Neural progenitor cell (in vitro differentiated cells): ENCODE results near the gene ZSCAN10. TPM values are rescaled to one million over a fixed set of nuclear protein-coding genes. Genes with fewer than 3 reads are reported as not detected.

ENCODE experiments used
- DNase-seq: peaks from one replicate; pipeline ENCODE4 v3.0.0-alpha.2; 2016; ENCODE audit warnings: low spot score
- H2AFZ ChIP-seq: fragments of 200-600 bp; sonication (generic); replicated peaks from 2 replicates; pipeline ENCODE4 v1.6.1; 2016; ENCODE audit warnings: antibody characterized with exemption
- H3F3A ChIP-seq: fragments of 200-600 bp; sonication (generic); 2 replicates; pipeline ENCODE4 v1.6.1; 2016; ENCODE audit warnings: antibody characterized with exemption, low read depth
- H3K27ac ChIP-seq: fragments of 200-600 bp; sonication (generic); 2 replicates; pipeline ENCODE4 v1.5.1; 2016; ENCODE audit warnings: mild to moderate bottlenecking
- H3K27me3 ChIP-seq: fragments of 200-600 bp; sonication (generic); 2 replicates; pipeline ENCODE4 v1.6.1; 2016; ENCODE audit warnings: mild to moderate bottlenecking, moderate library complexity
- H3K36me3 ChIP-seq: fragments of 200-600 bp; sonication (generic); 2 replicates; pipeline ENCODE4 v1.5.1; 2016
- H3K4me1 ChIP-seq: fragments of 200-600 bp; sonication (generic); 2 replicates; pipeline ENCODE4 v1.6.1; 2016; ENCODE audit warnings: mixed run types
- H3K4me2 ChIP-seq: fragments of 200-600 bp; sonication (generic); 2 replicates; pipeline ENCODE4 v1.6.1; 2016
- H3K4me3 ChIP-seq: fragments of 200-600 bp; sonication (generic); 2 replicates; pipeline ENCODE4 v1.5.1; 2016
- H3K79me2 ChIP-seq: fragments of 200-600 bp; sonication (generic); 2 replicates; pipeline ENCODE4 v1.6.1; 2016; ENCODE audit warnings: low read depth
- H3K9ac ChIP-seq: fragments of 200-600 bp; sonication (generic); 2 replicates; pipeline ENCODE4 v1.6.1; 2016
- H3K9me3 ChIP-seq: fragments of 200-600 bp; sonication (generic); 2 replicates; pipeline ENCODE4 v1.5.1; 2016; ENCODE audit warnings: low read depth
- H4K20me1 ChIP-seq: fragments of 200-600 bp; sonication (generic); 2 replicates; pipeline ENCODE4 v1.6.1; 2016; ENCODE audit warnings: low read depth
- H3K27ac Mint-ChIP-seq: 3 replicates; pipeline ENCODE4 v1.8.0; 2021; ENCODE audit warnings: mixed read lengths
- H3K27me3 Mint-ChIP-seq: 2 replicates; pipeline ENCODE4 v1.8.0; 2022; ENCODE audit warnings: low read depth, mild to moderate bottlenecking, inconsistent platforms, moderate library complexity, mixed read lengths; ENCODE audit not compliant: insufficient read depth
- H3K36me3 Mint-ChIP-seq: 3 replicates; pipeline ENCODE4 v1.8.0; 2021; ENCODE audit warnings: mixed read lengths
- H3K4me1 Mint-ChIP-seq: 3 replicates; pipeline ENCODE4 v1.8.0; 2021; ENCODE audit warnings: mixed read lengths
- H3K4me3 Mint-ChIP-seq: 3 replicates; pipeline ENCODE4 v1.8.0; 2021; ENCODE audit warnings: mild to moderate bottlenecking, moderate library complexity, mixed read lengths
- H3K9me3 Mint-ChIP-seq: 3 replicates; pipeline ENCODE4 v1.8.0; 2020; ENCODE audit warnings: mixed read lengths
- CTCF ChIP-seq: fragments of 200-600 bp; sonication (generic); IDR thresholded peaks from 2 replicates; pipeline ENCODE4 v1.5.1; 2017; ENCODE audit warnings: antibody characterized with exemption, mild to moderate bottlenecking
- EZH2 ChIP-seq: fragments of 200-600 bp; sonication (generic); IDR thresholded peaks from 2 replicates; pipeline ENCODE4 v1.6.1; 2017; ENCODE audit warnings: antibody characterized with exemption, mild to moderate bottlenecking, moderate library complexity
- EZH2phosphoT487 ChIP-seq: fragments of 200-600 bp; sonication (generic); IDR thresholded peaks from 2 replicates; pipeline ENCODE4 v1.6.1; 2017; ENCODE audit warnings: antibody characterized with exemption
- total RNA-seq: library from RNA; depleted of rRNA; stranded (reverse); fragments of >200 nt; gene quantifications from 2 replicates; pipeline ENCODE4 v1.2.3, GENCODE V29; 2015; ENCODE audit warnings: low replicate concordance

ZSCAN10 gene
- total RNA-seq, 1 donor from 2014 or later, result 5.4 TPM

- TF ChIP-seq EZH2phosphoT487 (no peak), EZH2 (no peak), CTCF (no peak)
- Mint-ChIP-seq H3K9me3 (no peaks in the 10 kb centered on the region), H3K4me3 (no peak overlapping the region), H3K27ac (no peak overlapping the region), H3K27me3 (peaks cover 11% of the 10 kb centered on the region), H3K36me3 (peaks cover 6% of the 10 kb centered on the region), H3K4me1 (peaks cover 5% of the 10 kb centered on the region)
- no peak for DNase-seq
- Histone ChIP-seq H3K27me3 (peaks cover 25% of the 10 kb centered on the region), H3K4me1 (no peaks in the 10 kb centered on the region), H2AFZ (no peak overlapping the region), H3K79me2 (no peaks in the 10 kb centered on the region), H4K20me1 (no peaks in the 10 kb centered on the region), H3F3A (peaks cover 5% of the 10 kb centered on the region), H3K27ac (no peak overlapping the region), H3K4me2 (no peak overlapping the region), H3K9ac (no peak overlapping the region), H3K4me3 (no peak overlapping the region), H3K36me3 (no peaks in the 10 kb centered on the region), H3K9me3 (no peaks in the 10 kb centered on the region)
Measured at GRCh38 chr16:3144321-3144983, 45.4 kb upstream of the ZSCAN10 start.

GRCh38 chr16:3143598-3144320, 44.7 kb upstream of the ZSCAN10 start:
- Mint-ChIP-seq H3K4me3 (peak overlapping the region; percentile 15), H3K9me3 (no peaks in the 10 kb centered on the region), H3K27me3 (peaks cover 11% of the 10 kb centered on the region), H3K36me3 (peaks cover 8% of the 10 kb centered on the region), H3K27ac (no peak overlapping the region), H3K4me1 (peaks cover 2% of the 10 kb centered on the region)
- Histone ChIP-seq H3K4me1 (no peaks in the 10 kb centered on the region), H3K27me3 (peaks cover 18% of the 10 kb centered on the region), H3K9me3 (no peaks in the 10 kb centered on the region), H3K27ac (no peak overlapping the region), H3K79me2 (no peaks in the 10 kb centered on the region), H3K4me3 (no peak overlapping the region), H3K36me3 (no peaks in the 10 kb centered on the region), H4K20me1 (no peaks in the 10 kb centered on the region), H3F3A (no peaks in the 10 kb centered on the region), H2AFZ (no peak overlapping the region), H3K9ac (no peak overlapping the region), H3K4me2 (no peak overlapping the region)
- DNase-seq, result no peak
- no peak for TF ChIP-seq CTCF
- no peak for TF ChIP-seq EZH2phosphoT487
- TF ChIP-seq EZH2, result no peak

- Histone ChIP-seq H3K27ac (no peak overlapping the region), H3K9ac (no peak overlapping the region), H3K36me3 (no peaks in the 10 kb centered on the region), H3K4me3 (no peak overlapping the region), H3K79me2 (no peaks in the 10 kb centered on the region), H3K9me3 (no peaks in the 10 kb centered on the region), H3K27me3 (peaks cover 12% of the 10 kb centered on the region), H3K4me1 (no peaks in the 10 kb centered on the region), H3F3A (no peaks in the 10 kb centered on the region), H4K20me1 (no peaks in the 10 kb centered on the region), H3K4me2 (no peak overlapping the region), H2AFZ (no peak overlapping the region)
- H3K9me3 Mint-ChIP-seq, result no peaks in the 10 kb centered on the region
- DNase-seq, result no peak
- TF ChIP-seq EZH2phosphoT487, result no peak
- no peak for TF ChIP-seq CTCF
- no peak for TF ChIP-seq EZH2
- no peak overlapping the region for H3K27ac Mint-ChIP-seq
- peaks cover 8% of the 10 kb centered on the region for H3K36me3 Mint-ChIP-seq
- H3K4me3 Mint-ChIP-seq, result peak overlapping the region; percentile 15
- peaks cover 2% of the 10 kb centered on the region for H3K4me1 Mint-ChIP-seq
- peaks cover 8% of the 10 kb centered on the region for H3K27me3 Mint-ChIP-seq
Measured at GRCh38 chr16:3143189-3143588, 44.1 kb upstream of the ZSCAN10 start.
